ENCODE measurements around the gene STON2.

- TF ChIP-seq CTCF (IDR thresholded peaks at IDR 0.05) (no peak), POLR2AphosphoS5 (IDR thresholded peaks at IDR 0.05) (no peak), POLR2A (IDR thresholded peaks at IDR 0.05) (no peak)
Observed at GRCh38 chr14:81392052-81392451, 8.1 kb downstream of the STON2 start.

Data from prostate gland (tissue), 2 donors.